Aorta (tissue), 5 donors: ENCODE results near the gene SKAP2. TPM values are rescaled to one million over a fixed set of nuclear protein-coding genes. Genes with fewer than 3 reads are reported as not detected.

Experiments
- ATAC-seq: fragments of 200-7000 bp; cut with Tn5 transposase; one replicate; pipeline ENCODE4 v1.9.1; 2022; ENCODE audit warnings: moderate library complexity; ENCODE audit not compliant: low FRiP score
- DNase-seq, 2 donors: peaks; one replicate each; pipeline ENCODE4 v3.0.0-alpha.2; 2020
- H3K27ac ChIP-seq, 2 donors: one replicate each; pipeline ENCODE4 v1.5.1; 2013; ENCODE audit warnings: low read length in 2 of 2, mild to moderate bottlenecking in 2 of 2, moderate library complexity in 2 of 2, control low read depth in 1 of 2, inconsistent platforms in 1 of 2, low read depth in 1 of 2
- H3K27me3 ChIP-seq, 2 donors: one replicate each; pipeline ENCODE4 v1.6.1; 2013; ENCODE audit warnings: control low read depth in 1 of 2, low read length in 1 of 2, mild to moderate bottlenecking in 1 of 2, moderate library complexity in 1 of 2; ENCODE audit not compliant: insufficient read depth in 2 of 2, control insufficient read depth in 1 of 2
- H3K36me3 ChIP-seq, 2 donors: one replicate each; pipeline ENCODE4 v1.6.1; 2013; ENCODE audit warnings: control low read depth in 1 of 2, low read length in 1 of 2, mild to moderate bottlenecking in 1 of 2; ENCODE audit not compliant: insufficient read depth in 2 of 2, control insufficient read depth in 1 of 2
- H3K4me1 ChIP-seq, 2 donors: one replicate each; pipeline ENCODE4 v1.6.1; 2013; ENCODE audit warnings: low read length in 2 of 2, control low read depth in 1 of 2, mild to moderate bottlenecking in 1 of 2, moderate library complexity in 1 of 2; ENCODE audit not compliant: insufficient read depth in 2 of 2, control insufficient read depth in 1 of 2
- H3K4me3 ChIP-seq, 2 donors: one replicate each; pipeline ENCODE4 v1.5.1; 2013; ENCODE audit warnings: low read length in 2 of 2, control low read depth in 1 of 2, mild to moderate bottlenecking in 1 of 2
- H3K9me3 ChIP-seq: one replicate; pipeline ENCODE4 v1.6.1; 2013; ENCODE audit warnings: mild to moderate bottlenecking, low read length; ENCODE audit not compliant: control insufficient read depth
- WGBS, 2 donors: extraction: QIAGEN DNeasy Blood & Tissue Kit; methylation state at CpG; one replicate each; pipeline ENCODE4 v1.1.7; 2013; 5-methylcytosine and 5-hydroxymethylcytosine counted together
- intact Hi-C, 2 donors: fragments of 100-400 bp; cut with DNase I; formaldehyde crosslinking; loops; one replicate each; pipeline versions ENCODE4 v1.14.2 to v1.15.0; 2022
- polyA plus RNA-seq, 2 donors: library from polyadenylated mRNA; stranded (reverse); fragments of 200-250 nt; gene quantifications; one replicate each; pipeline ENCODE4 v1.2.3, GENCODE V29; 2013
- total RNA-seq, 2 donors: library from RNA; stranded (reverse); fragmentation: NEBNext Ultra II Directional; extraction: Animal tissue kit (Norgen Biotek cat#: 25700); gene quantifications; one replicate each; pipeline ENCODE4 v1.2.1, GENCODE V29; 2021
- donor health status: healthy with polysubstance abuse.
- donor health status: Bipolar disorder and iron deficiency.
- donor health status: DM: no; HTN: no; CAD: no.
- donor health status: DM: no; HTN: no; CAD: no.
- donor health status: DM: yes; HTN: yes; CAD: no.

SKAP2 gene
- total and polyA plus RNA-seq, 4 donors, result 11.4 to 48.5 (median 27.9) TPM

GRCh38 chr7:26675143-26675887, 189.1 kb downstream of the SKAP2 start:
- intact Hi-C loops, result loop anchor here in 1 of 2 donors (10.0 kb wide), 1 partner anchor 781 kb away; no protein-coding TSS in a partner anchor
- DNase-seq, result no peak
- no peak overlapping the region for H3K4me3 ChIP-seq
- H3K36me3 ChIP-seq, result no peaks in the 10 kb centered on the region
- ATAC-seq, result no peak
- H3K9me3 ChIP-seq, result no peaks in the 10 kb centered on the region
- H3K4me1 ChIP-seq, result no peaks in the 10 kb centered on the region
- 95 to 97% methylated on average over 4 of the region's 4 CpGs for whole genome bisulfite sequencing, 2 donors
- H3K27ac ChIP-seq, result no peak overlapping the region
- no peaks in the 10 kb centered on the region for H3K27me3 ChIP-seq

- WGBS, 2 donors, result 94% methylated on average over 4 of the region's 4 CpGs
Observed at GRCh38 chr7:26673858-26674257, 190.5 kb downstream of the SKAP2 start.

GRCh38 chr7:26673271-26673670, 191.1 kb downstream of the SKAP2 start:
- 86 to 89% methylated on average over 2 of the region's 2 CpGs for WGBS, 2 donors
- DNase-seq (no peak), ATAC-seq (no peak)
- no peak overlapping the region for H3K27ac ChIP-seq
- intact Hi-C loops, result loop anchor here (5.0 to 10.0 kb wide), 2 partner anchors 778 to 781 kb away; no protein-coding TSS in a partner anchor
- no peaks in the 10 kb centered on the region for H3K4me1 ChIP-seq
- H3K36me3 ChIP-seq, result no peaks in the 10 kb centered on the region
- no peaks in the 10 kb centered on the region for H3K9me3 ChIP-seq
- no peak overlapping the region for H3K4me3 ChIP-seq
- no peaks in the 10 kb centered on the region for H3K27me3 ChIP-seq

More at GRCh38 chr7:26673858-26674257, 190.5 kb downstream of the SKAP2 start:
- intact Hi-C loops, result loop anchor here (5.0 to 10.0 kb wide), 2 partner anchors 779 to 782 kb away; no protein-coding TSS in a partner anchor
- H3K27ac ChIP-seq, result no peak overlapping the region
- ATAC-seq (no peak), DNase-seq (no peak)
- no peaks in the 10 kb centered on the region for H3K36me3 ChIP-seq
- H3K4me1 ChIP-seq, result no peaks in the 10 kb centered on the region
- H3K9me3 ChIP-seq, result no peaks in the 10 kb centered on the region
- no peak overlapping the region for H3K4me3 ChIP-seq
- no peaks in the 10 kb centered on the region for H3K27me3 ChIP-seq

GRCh38 chr7:26670841-26671240, 193.5 kb downstream of the SKAP2 start:
- ATAC-seq (no peak), DNase-seq (no peak)
- H3K27ac ChIP-seq, result no peak overlapping the region
- H3K4me3 ChIP-seq, result no peak overlapping the region
- no peaks in the 10 kb centered on the region for H3K9me3 ChIP-seq
- no peaks in the 10 kb centered on the region for H3K36me3 ChIP-seq
- H3K4me1 ChIP-seq, result no peaks in the 10 kb centered on the region
- intact Hi-C loops, result loop anchor here (5.0 to 10.0 kb wide), 2 partner anchors 776 to 779 kb away; no protein-coding TSS in a partner anchor
- no peaks in the 10 kb centered on the region for H3K27me3 ChIP-seq
- 86 to 97% methylated on average over 2 of the region's 2 CpGs for WGBS, 2 donors

GRCh38 chr7:26670290-26670689, 194.1 kb downstream of the SKAP2 start:
- intact Hi-C loops, result loop anchor here (5.0 to 10.0 kb wide), 2 partner anchors 775 to 778 kb away; no protein-coding TSS in a partner anchor
- WGBS, 2 donors, result 75 to 87% methylated on average over 2 of the region's 2 CpGs
- Histone ChIP-seq H3K27ac (no peak overlapping the region), H3K4me3 (no peak overlapping the region), H3K9me3 (no peaks in the 10 kb centered on the region), H3K27me3 (no peaks in the 10 kb centered on the region), H3K4me1 (no peaks in the 10 kb centered on the region), H3K36me3 (no peaks in the 10 kb centered on the region)
- DNase-seq, result no peak
- no peak for ATAC-seq

- no peaks in the 10 kb centered on the region for H3K27me3 ChIP-seq
- H3K4me1 ChIP-seq, result no peaks in the 10 kb centered on the region
- WGBS, 2 donors, result 92 to 94% methylated on average over 4 of the region's 4 CpGs
- H3K36me3 ChIP-seq, result no peaks in the 10 kb centered on the region
- no peak overlapping the region for H3K4me3 ChIP-seq
- no peak for DNase-seq
- intact Hi-C loops, result loop anchor here (5.0 kb wide), 1 partner anchor 302 kb away; no protein-coding TSS in a partner anchor
- H3K9me3 ChIP-seq, result no peaks in the 10 kb centered on the region
- no peak overlapping the region for H3K27ac ChIP-seq
- no peak for ATAC-seq
Observed at GRCh38 chr7:26668821-26669220, 195.6 kb downstream of the SKAP2 start.

- peak in 1 of 2 donors; percentile 48 for DNase-seq
Observed at GRCh38 chr7:26667514-26668133, 196.8 kb downstream of the SKAP2 start.

GRCh38 chr7:26664735-26665416, 199.5 kb downstream of the SKAP2 start:
- Histone ChIP-seq H3K4me1 (no peaks in the 10 kb centered on the region), H3K27me3 (no peaks in the 10 kb centered on the region), H3K4me3 (no peak overlapping the region), H3K9me3 (no peaks in the 10 kb centered on the region), H3K36me3 (no peaks in the 10 kb centered on the region), H3K27ac (no peak overlapping the region)
- ATAC-seq (no peak), DNase-seq (no peak)
- intact Hi-C loops, result loop anchor here (5.0 kb wide), 1 partner anchor 298 kb away; no protein-coding TSS in a partner anchor
- 77 to 86% methylated on average over 5 of the region's 5 CpGs for WGBS, 2 donors

More at GRCh38 chr7:26667514-26668133, 196.8 kb downstream of the SKAP2 start:
- no peak overlapping the region for H3K27ac ChIP-seq
- H3K4me1 ChIP-seq, result no peaks in the 10 kb centered on the region
- no peaks in the 10 kb centered on the region for H3K36me3 ChIP-seq
- peak; percentile 67 for ATAC-seq
- no peak overlapping the region for H3K4me3 ChIP-seq
- 9 to 11% methylated on average over 5 of the region's 5 CpGs for WGBS, 2 donors
- intact Hi-C loops, result loop anchor here (5.0 kb wide), 1 partner anchor 300 kb away; no protein-coding TSS in a partner anchor
- no peaks in the 10 kb centered on the region for H3K27me3 ChIP-seq
- H3K9me3 ChIP-seq, result no peaks in the 10 kb centered on the region
